ENCODE results near the gene MEF2A. TPM values are rescaled to one million over a fixed set of nuclear protein-coding genes. Genes with fewer than 3 reads are reported as not detected.
A peak's percentile ranks its signal among the peaks of the same experiment; 100 is the strongest.

The MEF2A gene
- total RNA-seq, 2 donors from 2014 or later, result 20.1 to 36.8 TPM

GRCh38 chr15:99562238-99562637 lies 3.5 kb upstream of the MEF2A start:
- Histone ChIP-seq H3K4me3 (no peak overlapping the region), H3K4me1 (no peaks in the 10 kb centered on the region), H3K36me3 (no peaks in the 10 kb centered on the region), H3K27me3 (no peaks in the 10 kb centered on the region), H3K9ac (ENCODE audit: low read depth in 2 of 2, low read length in 2 of 2) (no peak overlapping the region), H3K27ac (no peak overlapping the region), H3K9me3 (no peaks in the 10 kb centered on the region)
- no peak for TF ChIP-seq CTCF (IDR thresholded peaks at IDR 0.05)
- DNase-seq, result no peak
- intact Hi-C loops (cut with DNase I), result no loop called here

DNA sequence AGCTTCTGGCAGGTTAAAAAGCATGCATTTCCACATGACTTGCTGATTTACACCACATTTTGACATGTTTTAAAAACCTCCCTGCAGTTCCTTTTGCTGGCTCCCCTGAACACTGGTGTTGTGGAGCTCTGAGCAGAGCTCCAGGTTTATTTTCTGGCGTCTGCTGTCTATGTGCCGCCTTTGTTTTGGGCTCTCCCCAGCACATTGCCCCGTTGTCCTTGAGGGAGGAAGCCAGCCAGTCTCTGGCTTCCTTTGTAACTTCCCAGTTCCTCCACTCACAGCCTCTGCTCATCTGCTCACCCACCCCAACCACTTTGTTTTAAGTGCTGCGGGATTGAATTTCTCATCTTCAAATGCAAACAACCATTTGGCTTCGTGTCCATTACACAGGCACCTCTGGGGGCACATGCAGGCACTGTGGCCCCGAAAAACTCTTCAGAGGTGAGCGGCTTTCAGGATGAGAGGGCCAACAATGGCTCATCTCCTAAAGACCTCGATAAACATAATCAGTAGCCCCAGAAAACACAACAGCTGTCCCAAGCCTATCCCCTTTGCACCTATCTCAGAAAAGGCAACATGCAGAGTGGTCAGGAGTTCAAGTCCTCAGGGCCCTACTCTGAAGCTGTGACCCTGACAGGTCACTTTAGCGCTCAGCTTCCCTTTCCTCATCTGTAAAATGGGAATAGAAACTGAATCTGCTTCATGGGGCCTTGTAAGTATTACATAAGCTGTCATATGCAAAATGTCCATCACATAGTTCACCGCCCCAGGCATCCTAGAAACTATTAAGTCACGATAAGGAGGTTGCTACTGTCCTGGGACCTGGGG lies 1.3 kb upstream of the MEF2A start:
- Histone ChIP-seq H3K4me3 (peak overlapping the region; percentile 9), H3K36me3 (no peaks in the 10 kb centered on the region), H3K9me3 (no peaks in the 10 kb centered on the region), H3K9ac (ENCODE audit: low read depth in 2 of 2, low read length in 2 of 2) (peak overlapping the region; percentile 12 to 96), H3K4me1 (no peaks in the 10 kb centered on the region), H3K27ac (peak overlapping the region; percentile 72), H3K27me3 (no peaks in the 10 kb centered on the region)
- DNase-seq, result peak; percentile 32
- TF ChIP-seq CTCF (IDR thresholded peaks at IDR 0.05), result no peak
- intact Hi-C loops (cut with DNase I), result no loop called here

- Histone ChIP-seq H3K27ac (peak overlapping the region; percentile 72), H3K4me1 (no peaks in the 10 kb centered on the region), H3K4me3 (peak overlapping the region; percentile 9), H3K27me3 (no peaks in the 10 kb centered on the region), H3K9me3 (no peaks in the 10 kb centered on the region), H3K9ac (ENCODE audit: low read depth in 2 of 2, low read length in 2 of 2) (peak overlapping the region; percentile 12 to 96), H3K36me3 (no peaks in the 10 kb centered on the region)
- intact Hi-C loops (cut with DNase I), result no loop called here
- no peak for TF ChIP-seq CTCF (IDR thresholded peaks at IDR 0.05)
- no peak for DNase-seq
Measured at GRCh38 chr15:99565049-99565298, 810 bp upstream of the MEF2A start.

DNA sequence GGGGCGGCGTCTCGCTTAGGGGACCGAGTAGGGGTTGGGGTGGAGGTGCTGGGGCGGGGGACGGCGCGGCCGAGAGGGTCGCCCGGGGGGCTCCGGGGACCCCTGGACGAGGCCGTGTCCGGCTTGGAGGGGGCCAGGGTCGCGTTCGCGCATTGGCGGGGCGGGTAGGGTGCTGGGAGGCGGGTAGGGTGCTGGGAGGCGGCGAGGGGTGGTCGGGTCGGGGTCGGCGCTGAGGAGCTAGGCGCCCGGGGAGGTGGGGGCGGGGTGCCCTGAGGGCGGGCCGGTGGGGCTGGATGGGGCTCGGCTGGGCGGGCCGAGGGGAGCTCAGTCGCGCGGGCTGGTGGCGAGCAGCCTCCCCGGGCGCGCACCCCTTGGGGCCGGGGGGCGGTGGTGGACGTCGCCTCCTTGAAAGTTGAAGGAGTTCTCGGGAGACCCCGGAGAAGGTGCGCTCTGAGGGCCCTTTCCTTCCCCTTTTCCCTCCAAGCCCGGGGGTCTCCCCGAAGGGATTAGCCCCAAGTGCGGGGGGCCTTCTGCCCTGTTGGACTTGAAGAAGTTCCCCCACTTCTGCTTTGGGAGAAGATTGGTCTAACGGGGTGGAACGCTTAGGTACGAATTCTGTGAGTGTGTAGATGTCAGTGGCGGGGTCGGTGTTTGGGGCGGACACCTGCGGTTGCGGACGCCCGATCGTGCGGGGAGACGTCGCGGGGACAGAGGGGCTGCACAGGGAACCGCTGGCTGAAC lies 543 bp downstream of the MEF2A start:
- H3K9me3 ChIP-seq, result no peaks in the 10 kb centered on the region
- intact Hi-C loops (cut with DNase I), result no loop called here
- H3K36me3 ChIP-seq, result no peaks in the 10 kb centered on the region
- peak; percentile 36 for DNase-seq
- H3K4me3 ChIP-seq, result peak overlapping the region; percentile 76
- peak overlapping the region; percentile 92 to 96 for H3K9ac ChIP-seq (ENCODE audit: low read depth in 2 of 2, low read length in 2 of 2)
- H3K27me3 ChIP-seq, result no peaks in the 10 kb centered on the region
- H3K27ac ChIP-seq, result peak overlapping the region; percentile 96
- no peak for TF ChIP-seq CTCF (IDR thresholded peaks at IDR 0.05)
- H3K4me1 ChIP-seq, result no peaks in the 10 kb centered on the region

GRCh38 chr15:99568625-99569352 lies 3.0 kb downstream of the MEF2A start:
- Histone ChIP-seq H3K4me3 (no peak overlapping the region), H3K4me1 (peaks cover 2% of the 10 kb centered on the region), H3K9me3 (no peaks in the 10 kb centered on the region), H3K36me3 (no peaks in the 10 kb centered on the region), H3K9ac (ENCODE audit: low read depth in 2 of 2, low read length in 2 of 2) (no peak overlapping the region), H3K27ac (no peak overlapping the region), H3K27me3 (no peaks in the 10 kb centered on the region)
- no peak for TF ChIP-seq CTCF (IDR thresholded peaks at IDR 0.05)
- intact Hi-C loops (cut with DNase I), result no loop called here
- no peak for DNase-seq

Measured in colonic mucosa (tissue), 4 donors.